GM12878 (cell line): ENCODE results near the gene SLC24A4.

Experiments
- CBFB ChIP-seq: IDR thresholded peaks from 2 replicates; pipeline ENCODE4 v1.6.1; 2016; ENCODE audit warnings: antibody characterized with exemption, low read depth
- EP300 ChIP-seq, 2 experiments: fragments of 150-350 bp in 1 of 2; IDR thresholded peaks; 2 replicates each; pipeline ENCODE4 v1.6.1; 2011 to 2012; ENCODE audit warnings: low read depth in 2 of 2, low read length in 2 of 2, borderline replicate concordance in 1 of 2, improper control_type of control experiment in 1 of 2, inconsistent platforms in 1 of 2; ENCODE audit not compliant: control insufficient read depth in 1 of 2
- MYC ChIP-seq: IDR thresholded peaks from 2 replicates; pipeline ENCODE4 v1.6.1; 2011; ENCODE audit warnings: mild to moderate bottlenecking, low read length, moderate library complexity, inconsistent platforms; ENCODE audit not compliant: insufficient read depth, insufficient replicate concordance, insufficient read length, severe bottlenecking
- ZNF274 ChIP-seq: IDR thresholded peaks from one replicate; pipeline ENCODE4 v1.8.0; 2011; ENCODE audit not compliant: insufficient read length, insufficient read depth

GRCh38 chr14:92328664-92329255 is 5.8 kb downstream of the SLC24A4 start:
- TF ChIP-seq ZNF274 (no peak), EP300 (IDR thresholded peaks at IDR 0.05; ENCODE audit: borderline replicate concordance in 1 of 2, control insufficient read depth in 1 of 2, low read depth in 2 of 2, low read length in 2 of 2) (no peak), MYC (no peak), CBFB (no peak)
